ENCODE data around the gene KRT1.
"Not testable (repeated sequence)": the region's sequence is repeated elsewhere in the genome, so short reads cannot be mapped to it uniquely, and the experiment has no call there.

The KRT1 gene

DNA sequence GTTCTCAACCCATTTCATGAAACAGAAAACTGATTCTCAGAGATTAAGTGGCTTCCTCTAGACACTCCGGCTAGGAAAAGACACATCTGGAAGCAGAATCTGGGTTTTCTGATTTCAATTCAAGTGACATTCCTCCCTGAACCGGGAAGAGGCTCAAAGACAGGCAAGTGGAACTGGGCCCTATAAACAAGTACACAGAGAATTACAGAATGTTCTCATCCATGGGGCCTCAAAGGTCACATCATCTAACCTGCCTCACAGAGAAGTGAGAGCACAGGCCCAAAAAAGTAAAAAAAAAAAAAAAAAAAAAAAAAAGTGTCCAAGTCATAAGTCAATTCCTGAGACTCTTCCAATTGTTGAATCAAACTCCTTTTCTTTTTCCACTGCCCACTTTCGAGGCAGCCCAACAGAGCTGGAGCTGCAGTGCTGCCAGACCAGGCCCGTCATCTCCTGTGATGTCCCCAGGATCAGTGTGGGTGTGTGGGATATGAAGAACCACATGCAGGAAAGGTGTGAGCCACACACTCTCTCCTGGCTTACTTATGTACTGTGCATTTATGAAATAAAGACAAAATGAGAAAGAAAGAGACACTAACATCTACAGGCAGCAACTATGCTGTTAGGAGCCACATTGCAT lies 2.8 kb upstream of the KRT1 start:
- peak in 15 of 58 donors; percentile 3 to 72 (median 18) for DNase-seq

DNA sequence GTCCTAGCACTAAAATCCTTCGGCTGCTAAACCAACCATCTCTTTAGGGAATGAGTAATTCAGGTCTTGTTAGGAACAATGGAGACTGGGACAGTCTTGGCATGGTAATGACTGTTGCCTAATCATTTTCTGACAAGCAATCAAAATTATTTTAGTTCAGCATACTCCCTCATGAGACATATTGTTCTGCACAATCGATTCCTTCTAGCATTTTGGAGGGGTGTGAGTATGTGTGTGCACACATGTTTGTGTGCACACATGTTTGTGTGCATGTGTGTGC lies 2.1 kb upstream of the KRT1 start:
- DNase-seq: peak in 1 of 58 donors; percentile 4

DNA sequence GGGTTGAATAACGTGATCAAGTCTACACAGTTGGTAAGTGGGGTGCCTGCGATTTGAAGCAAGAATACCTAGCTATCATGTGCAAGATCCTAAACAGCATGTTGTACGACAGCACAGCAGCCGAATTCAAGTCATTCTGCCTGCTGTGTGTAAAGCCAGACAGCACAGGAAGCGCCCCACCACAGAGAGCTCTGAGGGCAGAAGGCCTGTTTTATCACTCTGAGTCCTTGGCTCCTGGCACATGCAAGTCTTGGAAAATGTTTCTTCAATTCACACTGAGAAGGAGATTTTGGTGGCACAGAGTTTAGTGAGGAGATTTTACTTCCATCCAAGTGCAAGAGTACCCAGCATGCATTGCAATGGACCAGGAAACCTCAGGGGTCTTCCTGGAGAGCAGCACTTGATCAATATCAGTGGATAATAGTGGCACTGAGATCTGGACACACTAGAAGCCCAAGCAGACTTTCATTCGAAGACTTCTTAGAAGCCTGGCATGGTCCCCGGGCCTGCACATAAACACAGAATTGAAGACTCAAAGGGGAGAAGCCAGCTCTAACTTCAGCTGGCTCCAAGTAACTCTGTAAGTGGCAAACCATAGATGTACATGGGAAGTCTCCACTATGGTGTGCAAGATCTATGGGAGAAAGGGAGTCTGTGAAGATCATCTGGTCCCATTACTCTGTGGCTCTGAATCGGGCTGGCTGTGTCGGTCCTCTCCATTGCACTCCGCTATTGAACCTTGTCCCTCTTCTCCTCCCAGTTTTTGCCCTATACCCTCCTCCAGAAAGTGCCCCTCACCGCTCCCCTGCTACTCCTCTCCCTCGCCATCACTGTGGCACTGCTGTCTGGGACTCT lies 1.5 kb upstream of the KRT1 start:
- DNase-seq: no peak

DNA sequence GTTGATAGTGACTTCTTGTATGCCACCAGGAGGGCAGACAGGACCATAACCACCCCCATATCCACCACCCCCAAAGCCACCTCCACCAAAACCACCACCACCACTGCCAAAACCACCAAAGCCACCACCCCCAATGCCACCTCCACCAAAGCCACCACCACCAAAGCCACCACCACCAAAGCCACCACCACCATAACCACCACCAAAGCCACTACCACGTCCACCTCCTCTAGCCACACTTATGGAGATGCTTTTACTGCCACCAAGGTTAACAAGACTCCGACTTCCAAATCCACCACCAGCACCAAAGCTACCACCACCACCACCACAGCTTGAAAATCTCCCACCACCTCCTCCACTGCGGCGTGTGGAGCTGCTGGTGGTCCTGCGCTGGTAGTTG lies 332 bp downstream of the KRT1 start:
- DNase-seq: no peak

DNA sequence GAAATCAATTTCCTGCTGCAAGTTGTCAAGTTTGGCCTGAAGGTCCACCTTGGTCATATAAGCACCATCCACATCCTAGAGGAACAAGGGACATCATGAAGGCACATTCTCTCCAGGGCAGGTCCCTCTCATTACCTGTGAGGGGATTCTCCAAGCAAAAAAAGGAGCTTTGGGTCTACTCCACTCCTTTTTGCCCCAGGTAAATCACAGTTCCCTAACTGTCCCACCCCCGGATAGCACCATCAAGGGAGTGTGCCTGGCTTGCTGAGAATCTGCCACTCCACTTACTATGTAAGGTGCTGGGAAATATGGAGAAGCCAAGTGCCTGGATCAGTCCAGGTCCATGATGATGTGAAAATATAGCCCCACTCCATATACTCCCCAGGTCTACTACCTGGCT lies 2.5 kb downstream of the KRT1 start:
- DNase-seq: no peak

DNA sequence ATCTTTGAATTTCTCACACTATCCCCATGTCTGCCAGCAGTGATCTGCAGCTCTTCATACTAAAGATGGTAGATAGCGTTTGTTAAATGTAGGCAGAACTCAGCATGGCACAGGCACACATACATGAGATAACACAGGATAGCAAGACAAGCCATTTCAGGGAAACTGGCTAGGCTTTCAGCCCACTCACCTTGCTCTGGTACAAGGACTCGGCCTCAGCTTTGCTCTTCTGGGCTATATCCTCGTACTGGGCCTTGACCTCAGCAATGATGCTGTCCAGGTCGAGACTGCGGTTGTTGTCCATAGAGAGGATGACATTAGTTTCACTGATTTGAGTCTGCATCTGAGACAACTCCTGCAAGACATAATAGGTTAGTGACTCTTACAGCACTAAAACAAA lies 3.1 kb downstream of the KRT1 start:
- DNase-seq: no peak

DNA sequence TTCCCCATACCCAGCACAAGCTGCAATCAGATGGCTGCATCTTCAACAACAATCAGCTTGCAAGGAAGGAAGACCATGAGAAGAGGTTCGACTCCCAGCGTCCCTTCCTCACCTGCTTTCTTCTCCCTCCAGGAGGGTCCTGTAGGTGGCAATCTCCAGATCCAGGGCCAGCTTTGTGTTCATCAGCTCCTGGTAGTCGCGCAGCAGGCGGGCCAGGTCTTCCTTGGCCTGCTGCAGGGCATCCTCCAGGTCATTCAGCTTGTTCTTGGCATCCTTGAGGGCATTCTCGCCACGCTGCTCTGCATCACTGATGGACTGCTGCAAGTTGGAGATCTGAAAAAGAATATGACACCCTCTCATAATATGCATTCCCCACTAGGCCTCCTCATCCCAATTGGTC lies 4.0 kb downstream of the KRT1 start:
- DNase-seq: no peak

DNA sequence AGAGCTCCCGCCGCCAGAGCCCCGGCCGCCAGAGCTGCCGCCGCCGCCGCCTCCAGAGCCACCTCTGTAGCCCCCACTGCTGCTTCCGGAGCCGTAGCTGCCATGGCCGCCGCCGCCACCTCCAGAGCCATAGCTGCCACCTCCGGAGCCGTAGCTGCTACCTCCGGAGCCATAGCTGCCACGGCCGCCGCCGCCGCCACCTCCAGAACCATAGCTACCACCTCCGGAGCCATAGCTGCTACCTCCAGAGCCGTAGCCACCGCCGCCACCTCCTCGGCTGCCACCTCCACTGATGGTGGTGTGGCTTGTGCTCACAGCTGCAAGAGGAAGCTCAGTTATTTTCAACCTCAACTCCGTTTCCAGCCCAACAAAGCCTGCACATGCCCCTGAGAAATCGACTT lies 4.9 kb downstream of the KRT1 start:
- DNase-seq: no peak

DNA sequence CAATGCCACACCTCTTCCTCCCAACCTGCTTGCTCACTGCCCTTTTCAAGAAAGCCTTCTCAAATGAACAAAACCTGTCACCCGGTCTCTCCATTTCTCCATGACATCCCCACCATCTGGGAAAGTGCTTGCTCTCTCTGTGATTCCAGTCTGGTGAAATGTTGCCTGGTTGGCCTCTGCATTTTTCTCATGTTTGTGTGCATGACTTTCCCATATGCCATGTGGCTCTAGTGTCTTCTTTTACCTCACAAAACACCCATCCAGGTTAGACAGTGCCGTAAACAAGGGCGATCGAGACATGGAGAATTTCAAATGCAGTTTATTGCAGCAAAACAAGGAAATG lies 5.8 kb downstream of the KRT1 start:
- DNase-seq: no peak

DNA sequence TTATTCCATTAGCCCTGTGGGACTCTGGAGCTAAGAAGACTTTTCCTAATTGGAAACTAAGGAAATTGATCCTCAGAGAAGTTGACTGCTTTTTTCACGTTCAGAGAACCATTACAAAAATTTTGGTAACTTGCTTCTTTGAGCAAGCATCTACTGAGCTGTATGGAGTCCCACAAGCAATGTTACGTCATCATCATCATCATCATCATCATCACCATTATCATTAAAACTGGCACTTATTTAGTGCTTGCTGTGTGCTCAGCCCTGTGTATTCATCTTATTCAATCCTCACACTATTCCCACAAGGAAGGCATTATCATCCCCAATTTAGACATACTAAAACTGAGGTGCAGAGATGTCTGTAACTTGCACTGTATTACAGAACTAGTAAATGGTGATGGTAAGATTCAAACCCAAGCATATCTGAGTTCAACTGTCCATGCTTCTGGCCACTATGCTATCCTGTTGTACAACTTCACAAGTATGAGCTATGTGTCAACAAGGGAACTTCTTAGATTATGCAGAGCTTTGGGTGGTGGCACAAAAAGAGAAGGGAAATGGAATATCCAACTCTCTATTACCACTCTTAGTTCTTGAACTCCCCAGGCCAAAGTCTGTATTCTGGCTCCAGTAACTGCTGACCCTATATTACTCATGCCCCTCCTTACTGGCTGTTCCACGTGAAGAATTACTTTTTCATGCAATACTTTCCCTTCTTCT lies 6.3 kb downstream of the KRT1 start:
- no peak for DNase-seq

DNA sequence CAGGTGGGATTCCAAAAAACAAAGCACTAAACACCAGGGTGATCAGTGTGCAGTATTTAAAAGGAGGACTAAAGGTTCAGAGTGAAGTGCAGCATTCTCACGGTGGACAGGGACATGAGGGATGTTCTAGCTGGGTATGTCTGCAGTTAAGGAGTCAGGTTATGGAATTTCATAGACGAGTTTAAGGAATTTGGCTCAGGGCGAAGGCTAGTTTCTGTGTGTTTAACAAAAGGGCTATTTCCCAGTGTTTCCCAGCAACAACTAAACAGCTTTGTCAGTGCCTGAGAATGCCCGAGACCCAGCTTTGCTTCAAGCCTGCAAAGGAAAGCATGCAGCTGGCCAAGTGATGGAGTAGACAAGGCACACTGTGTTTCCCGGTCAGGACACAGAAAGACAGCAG lies 7.0 kb downstream of the KRT1 start:
- DNase-seq: no peak

DNA sequence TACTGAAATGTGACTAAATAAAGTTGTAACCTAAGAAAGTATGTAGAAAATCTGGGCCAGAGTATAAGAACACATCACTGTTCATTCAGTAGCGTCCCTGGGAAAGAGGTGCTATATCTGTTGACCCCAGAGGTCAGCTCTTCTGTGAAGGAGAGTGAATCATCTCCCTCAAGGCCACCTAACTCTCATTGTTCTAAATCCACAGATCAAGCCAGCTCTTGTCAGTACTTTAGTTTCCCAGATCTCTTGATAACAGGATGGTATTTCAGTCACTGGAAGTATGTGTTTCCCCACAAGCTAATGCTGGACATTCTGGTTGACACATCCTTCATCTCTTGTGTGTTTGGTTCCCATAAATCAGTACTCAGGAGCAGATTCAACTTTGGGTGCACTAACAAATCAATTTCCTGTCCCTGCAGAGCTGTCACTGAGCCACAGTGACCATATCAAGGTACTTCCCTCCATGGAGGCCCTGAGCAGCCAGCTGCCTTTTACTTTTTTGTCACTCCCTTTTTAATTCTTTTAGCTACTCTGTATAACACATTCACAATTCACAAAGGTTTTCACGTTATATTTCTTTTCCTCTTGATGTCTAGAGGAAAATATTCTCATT lies 7.8 kb downstream of the KRT1 start:
- no peak for DNase-seq

DNA sequence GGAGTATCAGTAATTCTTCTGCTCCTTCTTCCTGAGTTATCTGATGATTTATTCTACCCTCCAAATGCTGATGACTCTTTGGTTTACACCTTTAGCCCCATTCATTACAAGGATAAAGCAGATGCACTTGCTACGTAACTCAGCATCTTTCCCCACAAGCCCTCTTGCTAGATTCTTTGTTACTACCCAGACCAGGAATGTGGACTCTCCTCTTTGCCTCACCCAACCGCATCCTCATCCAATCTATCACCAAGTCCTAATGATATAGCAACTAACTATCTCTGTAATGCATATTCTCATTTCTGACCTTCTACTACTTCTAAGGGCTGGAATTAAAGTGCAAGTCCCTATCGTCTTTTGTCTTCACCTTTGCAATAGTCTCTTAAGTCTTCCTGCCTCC lies 9.2 kb downstream of the KRT1 start:
- DNase-seq: no peak

DNA sequence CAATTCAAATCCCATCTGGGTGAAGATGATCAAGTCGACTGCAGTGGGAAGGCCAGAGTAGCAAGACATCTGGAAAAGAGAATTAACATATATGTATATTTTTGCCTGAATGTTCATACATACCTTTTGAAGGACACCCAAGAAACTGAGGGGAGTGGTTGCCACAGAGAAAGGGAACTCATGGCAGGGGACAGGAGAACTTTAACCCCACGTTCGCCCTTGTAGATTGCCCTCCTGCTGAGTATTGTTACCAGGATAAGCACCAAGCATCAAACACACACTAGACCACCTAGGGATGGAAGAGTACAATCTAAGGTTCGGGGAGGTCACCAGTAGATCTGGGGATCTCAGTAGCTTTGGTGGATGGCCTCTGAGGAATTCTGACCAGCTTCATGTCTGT lies 9.7 kb downstream of the KRT1 start:
- no peak for DNase-seq

DNA sequence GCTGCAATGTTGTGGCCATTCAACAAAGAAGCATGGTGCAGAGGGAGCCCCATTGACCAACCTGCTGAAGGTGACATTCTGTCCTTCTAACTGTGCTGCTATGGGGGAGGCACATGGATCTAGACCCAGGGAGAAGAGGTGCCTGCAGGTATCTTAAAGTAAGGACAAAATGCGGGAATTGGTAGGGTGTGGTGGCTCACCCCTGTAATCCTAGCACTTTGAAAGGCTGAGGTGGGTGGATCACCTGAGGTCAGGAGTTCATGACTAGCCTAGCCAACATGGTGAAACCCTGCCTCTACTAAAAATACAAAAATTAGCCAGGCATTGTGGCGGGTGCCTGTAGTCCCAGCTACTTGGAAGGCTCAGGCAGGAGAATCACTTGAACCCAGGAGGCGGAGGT lies 10.3 kb downstream of the KRT1 start:
- not testable (repeated sequence) for DNase-seq

DNA sequence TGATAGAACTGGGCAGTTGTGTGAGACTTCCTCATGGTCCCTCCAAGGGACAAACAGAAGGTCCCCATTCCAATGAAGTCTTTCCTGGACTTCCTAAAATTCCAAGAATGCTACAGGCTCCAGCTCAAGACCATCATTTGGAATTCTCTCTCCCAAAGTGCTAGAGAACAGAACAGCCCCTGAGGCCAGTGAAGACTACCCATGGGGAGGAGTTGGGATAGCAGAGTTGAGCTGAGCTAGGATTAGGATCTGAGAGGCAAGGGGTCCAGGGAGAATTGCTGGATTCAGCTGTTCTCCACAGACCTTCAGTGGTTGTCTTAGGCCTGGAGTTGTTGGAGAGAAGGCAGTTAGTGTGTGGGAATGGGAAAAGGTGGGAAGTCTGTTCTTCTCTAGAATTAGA lies 10.8 kb downstream of the KRT1 start:
- DNase-seq: no peak

DNA sequence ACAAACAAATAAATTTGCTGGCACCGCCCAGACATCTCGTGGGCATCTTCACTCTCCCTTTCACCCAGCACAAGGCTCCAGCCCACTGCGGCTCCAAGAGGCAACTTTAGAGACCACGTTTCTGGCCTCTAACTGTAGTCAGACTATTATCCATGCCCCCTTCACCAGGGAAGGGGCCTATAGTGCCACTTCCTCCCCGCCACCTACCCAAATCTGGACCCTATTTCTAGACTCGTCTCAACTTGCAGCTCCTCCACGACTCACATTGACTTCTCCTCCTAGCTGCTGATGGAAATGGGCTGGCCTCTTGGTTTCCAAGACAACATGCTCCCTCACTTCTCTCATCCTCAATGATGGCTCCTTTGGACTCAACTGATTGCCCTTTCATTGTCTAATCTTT lies 12.3 kb downstream of the KRT1 start:
- DNase-seq: no peak

DNA sequence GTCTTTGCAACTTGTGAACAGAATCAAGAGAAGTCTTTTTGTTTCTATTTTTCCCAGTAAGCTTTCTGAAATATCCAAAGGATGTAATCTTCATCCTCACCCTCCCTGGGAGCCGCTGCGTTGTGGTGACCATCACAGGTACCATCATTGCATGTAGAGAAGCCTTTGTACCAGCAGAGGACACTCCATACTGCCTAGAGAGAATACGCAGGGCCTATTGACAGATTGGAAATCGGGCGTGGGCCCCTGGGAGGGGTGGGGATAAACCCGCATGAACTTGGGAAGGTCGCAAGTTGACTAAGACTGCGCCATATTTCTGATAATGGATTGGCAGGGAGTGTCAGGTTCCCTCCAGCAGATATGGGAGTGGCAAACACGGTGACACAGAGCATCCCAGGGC lies 12.7 kb downstream of the KRT1 start:
- no peak for DNase-seq

DNA sequence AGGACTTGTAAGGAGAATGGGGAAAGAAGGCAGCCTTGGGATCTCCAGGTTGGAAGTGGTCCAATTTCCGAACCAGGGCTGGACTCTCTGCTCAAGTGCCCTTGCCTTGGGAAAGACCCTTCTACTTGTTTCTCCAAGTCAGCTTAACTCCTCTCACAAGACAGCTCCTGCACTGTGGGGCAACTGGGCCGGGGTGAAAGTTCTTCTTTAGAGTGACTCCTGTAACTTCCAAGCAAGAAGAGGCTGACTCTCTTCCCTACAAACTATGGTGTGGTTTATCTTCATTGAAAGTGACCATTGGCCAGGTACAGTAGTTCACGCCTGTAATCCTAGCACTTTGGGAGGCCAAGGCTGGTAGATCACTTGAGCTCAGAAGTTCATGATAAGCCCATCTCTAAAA lies 13.7 kb downstream of the KRT1 start:
- no peak for DNase-seq

DNA sequence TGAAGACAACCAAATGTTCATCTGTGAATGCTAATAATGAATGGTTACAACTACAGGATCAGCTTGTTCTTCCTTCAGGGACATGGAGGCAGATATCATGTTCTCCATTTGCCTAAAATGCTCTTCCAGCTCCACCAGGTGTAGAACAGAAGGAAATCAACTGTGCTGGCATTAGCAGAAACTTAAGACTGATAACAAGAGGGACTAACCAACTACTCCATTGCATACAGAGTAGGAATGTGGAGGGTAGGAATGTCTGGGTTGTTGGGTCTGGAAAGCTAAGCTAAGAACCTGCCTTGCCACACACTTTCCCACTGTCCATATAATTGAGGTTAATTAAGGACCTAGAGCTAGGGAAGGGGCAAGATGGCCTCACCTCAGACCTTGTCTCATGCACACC lies 16.8 kb downstream of the KRT1 start:
- DNase-seq: no peak

DNA sequence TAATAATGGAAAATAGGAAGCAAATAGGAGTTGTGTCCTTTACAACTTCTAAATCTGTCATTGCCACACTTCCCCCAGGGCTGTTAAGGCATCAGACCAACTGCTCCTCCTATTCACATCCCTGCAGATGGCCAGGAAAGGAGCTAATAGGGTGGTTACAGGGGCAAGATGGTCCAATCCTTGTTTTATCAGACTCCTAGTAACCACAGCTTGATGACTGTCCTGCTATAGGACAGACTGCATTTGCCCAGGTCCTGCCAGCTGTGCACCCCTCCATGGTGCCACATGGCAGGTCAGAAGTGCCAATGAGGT lies 17.3 kb downstream of the KRT1 start:
- no peak for DNase-seq

DNA sequence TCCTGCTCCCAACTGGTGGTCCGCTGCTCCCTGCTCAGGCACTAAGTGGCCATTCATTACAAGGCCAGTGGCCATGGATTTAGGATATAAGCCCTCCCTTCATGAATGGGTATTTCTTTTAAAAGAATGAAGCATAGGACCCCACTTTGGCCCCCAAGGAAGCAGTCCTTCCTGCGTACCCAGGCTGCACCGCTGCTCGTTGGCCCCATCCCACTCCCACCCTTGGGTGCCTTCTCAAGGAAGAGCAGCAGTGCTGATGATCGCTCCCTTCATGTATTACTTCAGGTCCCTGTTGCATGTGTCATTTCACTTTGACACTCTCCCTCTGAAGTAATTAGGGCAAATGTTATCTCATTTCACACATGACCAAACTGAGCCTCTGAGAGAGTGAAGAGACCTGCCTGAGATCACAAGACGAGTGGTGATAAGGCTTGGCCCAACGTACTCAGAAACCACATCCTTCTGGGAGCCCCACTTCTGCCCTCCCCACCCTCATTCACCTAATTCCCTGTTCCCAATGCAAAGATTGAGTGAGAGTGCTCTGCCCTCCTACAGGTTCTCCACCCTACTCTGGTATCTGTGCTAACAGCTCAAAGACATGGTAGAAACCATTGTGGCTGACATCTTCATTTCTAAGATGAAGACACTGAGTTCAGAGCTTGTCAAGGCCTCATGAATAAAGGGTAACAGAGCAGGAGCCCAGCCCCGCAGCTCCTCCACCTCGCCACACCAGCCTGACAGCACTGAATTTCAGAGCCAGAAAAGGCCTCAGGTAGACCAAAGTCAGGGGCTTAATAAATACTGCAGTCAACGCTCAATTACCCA lies 17.9 kb downstream of the KRT1 start:
- no peak for DNase-seq
